ENCODE data around the gene RBM20.

DNA sequence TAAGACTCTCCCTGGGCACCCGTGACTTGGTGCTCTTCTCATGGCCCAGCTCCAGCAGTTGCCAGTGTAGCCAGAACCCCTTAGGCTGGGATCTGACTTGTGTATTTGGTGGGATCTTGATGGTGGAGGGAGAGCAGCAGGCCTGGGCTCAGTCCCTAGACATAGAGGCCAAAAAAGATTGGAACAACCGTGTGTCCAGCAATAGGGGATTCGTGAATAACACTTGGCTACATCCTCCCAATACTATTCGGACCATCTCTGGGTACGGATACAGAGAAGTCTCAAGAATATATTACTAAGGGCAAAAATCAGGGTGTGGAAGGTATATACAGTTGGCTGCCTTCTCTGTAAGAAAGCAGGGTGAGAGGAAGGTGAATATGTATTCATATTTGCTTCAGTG is 17.2 kb downstream of the RBM20 start:
- TF ChIP-seq CTCF (IDR thresholded peaks at IDR 0.05; ENCODE audit: poor library complexity) (no peak), EZH2 (IDR thresholded peaks at IDR 0.05; ENCODE audit: borderline replicate concordance) (no peak)

Measured in hepatocyte (in vitro differentiated cells).